Neural progenitor cell (in vitro differentiated cells): ENCODE results near the gene GSE1.

ENCODE experiments used
- CTCF ChIP-seq: fragments of 200-600 bp; sonication (generic); IDR thresholded peaks from 2 replicates; pipeline ENCODE4 v1.5.1; 2017; ENCODE audit warnings: antibody characterized with exemption, mild to moderate bottlenecking
- EZH2 ChIP-seq: fragments of 200-600 bp; sonication (generic); IDR thresholded peaks from 2 replicates; pipeline ENCODE4 v1.6.1; 2017; ENCODE audit warnings: antibody characterized with exemption, mild to moderate bottlenecking, moderate library complexity

- TF ChIP-seq CTCF (no peak), EZH2 (no peak)
These were observed 22.7 kb upstream of the GSE1 start for GRCh38 chr16:85590506-85590832.
